ENCODE data around the gene TAC4. TPM values are rescaled to one million over a fixed set of nuclear protein-coding genes. Genes with fewer than 3 reads are reported as not detected.

The TAC4 gene
- total RNA-seq, 1 experiment from 2014 or later: not detected

DNA sequence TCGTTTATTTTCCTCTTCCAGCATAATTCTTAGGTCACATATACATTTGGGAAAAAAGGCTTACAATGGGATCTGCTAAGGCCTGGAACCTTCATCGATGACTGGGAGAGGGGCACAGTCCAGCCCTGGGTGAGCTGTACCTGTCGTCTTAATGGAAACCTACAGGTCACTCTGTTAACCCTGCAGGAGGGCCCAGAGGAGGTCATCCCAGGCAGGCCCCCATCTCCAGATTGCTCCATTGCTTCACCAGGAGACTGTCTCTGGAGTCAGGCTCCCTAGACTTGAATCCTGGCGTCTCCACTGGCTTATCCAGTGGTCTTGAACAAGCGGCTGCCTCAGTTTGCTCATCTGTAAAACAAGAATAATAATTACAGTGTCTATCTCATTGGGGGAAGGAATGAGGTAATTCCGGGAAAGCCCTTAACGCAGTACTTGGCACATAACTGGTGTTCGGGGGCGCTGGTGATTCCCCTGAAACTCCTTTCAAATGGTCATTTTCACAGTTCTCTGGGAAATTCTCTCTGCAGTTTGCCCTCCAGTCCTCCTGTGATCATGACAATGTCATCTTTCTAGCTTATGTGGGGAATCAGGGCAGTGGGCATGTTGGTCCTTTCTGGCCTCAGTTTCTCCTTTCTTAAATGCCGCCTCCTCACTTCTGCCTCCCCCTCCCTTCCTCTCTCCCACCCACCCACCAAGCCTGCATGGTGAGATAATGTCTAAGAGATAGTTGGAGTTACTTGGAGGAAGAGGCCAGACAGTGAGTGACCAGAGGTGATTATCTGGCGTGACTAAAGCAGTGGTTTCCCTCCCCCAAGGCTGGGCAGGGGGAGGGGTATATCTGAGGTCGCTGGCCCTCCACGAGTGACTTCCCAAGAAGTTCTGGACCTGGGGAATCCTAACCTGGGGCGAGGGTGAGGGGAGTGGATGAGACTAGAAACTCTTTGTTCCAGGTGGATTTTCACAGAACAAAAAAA is 31.3 kb upstream of the TAC4 start:
- Mint-ChIP-seq H3K4me3 (ENCODE audit: low read depth, unreplicated experiment) (no peak overlapping the region), H3K4me1 (ENCODE audit: low read depth, unreplicated experiment) (peaks cover 9% of the 10 kb centered on the region), H3K36me3 (ENCODE audit: insufficient read depth, unreplicated experiment) (peaks cover 8% of the 10 kb centered on the region), H3K27me3 (ENCODE audit: unreplicated experiment) (peaks cover 64% of the 10 kb centered on the region), H3K9me3 (ENCODE audit: low read depth, unreplicated experiment) (no peaks in the 10 kb centered on the region), H3K27ac (ENCODE audit: unreplicated experiment) (no peak overlapping the region)
- no TSS peak for BruUV-seq (replicated peaks)
- CTCF ChIA-PET: interaction anchor here (0.6 to 0.7 kb wide), 3 partner anchors 119 to 1486 kb away, joined by 3 to 8 read pairs (median 5); no protein-coding TSS in a partner anchor
- intact Hi-C loops (cut with micrococcal nuclease; ENCODE audit: unreplicated experiment): no loop called here
- DNase-seq: no peak
- TF ChIP-seq, protein P1, sequence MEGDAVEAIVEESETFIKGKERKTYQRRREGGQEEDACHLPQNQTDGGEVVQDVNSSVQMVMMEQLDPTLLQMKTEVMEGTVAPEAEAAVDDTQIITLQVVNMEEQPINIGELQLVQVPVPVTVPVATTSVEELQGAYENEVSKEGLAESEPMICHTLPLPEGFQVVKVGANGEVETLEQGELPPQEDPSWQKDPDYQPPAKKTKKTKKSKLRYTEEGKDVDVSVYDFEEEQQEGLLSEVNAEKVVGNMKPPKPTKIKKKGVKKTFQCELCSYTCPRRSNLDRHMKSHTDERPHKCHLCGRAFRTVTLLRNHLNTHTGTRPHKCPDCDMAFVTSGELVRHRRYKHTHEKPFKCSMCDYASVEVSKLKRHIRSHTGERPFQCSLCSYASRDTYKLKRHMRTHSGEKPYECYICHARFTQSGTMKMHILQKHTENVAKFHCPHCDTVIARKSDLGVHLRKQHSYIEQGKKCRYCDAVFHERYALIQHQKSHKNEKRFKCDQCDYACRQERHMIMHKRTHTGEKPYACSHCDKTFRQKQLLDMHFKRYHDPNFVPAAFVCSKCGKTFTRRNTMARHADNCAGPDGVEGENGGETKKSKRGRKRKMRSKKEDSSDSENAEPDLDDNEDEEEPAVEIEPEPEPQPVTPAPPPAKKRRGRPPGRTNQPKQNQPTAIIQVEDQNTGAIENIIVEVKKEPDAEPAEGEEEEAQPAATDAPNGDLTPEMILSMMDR (IDR thresholded peaks at IDR 0.05; ENCODE audit: unreplicated experiment): no peak

DNA sequence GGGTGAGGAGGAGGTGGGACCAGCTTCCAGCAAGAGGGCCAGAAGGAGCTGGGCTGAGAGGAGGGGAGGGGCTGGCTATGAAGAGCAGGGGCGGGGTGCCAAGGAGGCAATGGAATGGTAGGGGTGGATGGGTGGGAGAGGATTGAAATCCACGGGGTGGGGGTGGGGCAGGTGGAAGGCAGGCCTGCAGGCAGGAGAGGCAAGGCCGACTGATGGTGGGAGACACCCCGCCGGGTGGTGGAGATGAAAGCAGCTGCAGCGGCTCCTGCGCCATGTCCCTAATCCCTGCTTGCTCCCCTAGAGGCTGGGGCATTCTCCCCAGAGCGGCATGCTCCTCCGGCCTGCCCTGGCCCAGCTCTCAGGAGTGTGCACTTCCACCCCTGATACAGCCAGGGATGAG is 27.8 kb upstream of the TAC4 start:
- no peak overlapping the region for H3K4me3 Mint-ChIP-seq (ENCODE audit: low read depth, unreplicated experiment)
- H3K36me3 Mint-ChIP-seq (ENCODE audit: insufficient read depth, unreplicated experiment): peaks cover 6% of the 10 kb centered on the region
- intact Hi-C loops (cut with micrococcal nuclease; ENCODE audit: unreplicated experiment): no loop called here
- DNase-seq: no peak
- CTCF ChIA-PET: interaction anchor here (1.1 to 2.6 kb wide), 2 partner anchors 63 to 122 kb away, joined by 3 to 16 read pairs; no protein-coding TSS in a partner anchor
- H3K9me3 Mint-ChIP-seq (ENCODE audit: low read depth, unreplicated experiment): no peaks in the 10 kb centered on the region
- no peak overlapping the region for H3K27ac Mint-ChIP-seq (ENCODE audit: unreplicated experiment)
- BruUV-seq (replicated peaks): no TSS peak
- peaks cover 46% of the 10 kb centered on the region for H3K27me3 Mint-ChIP-seq (ENCODE audit: unreplicated experiment)
- TF ChIP-seq, protein P1 (IDR thresholded peaks at IDR 0.05; ENCODE audit: unreplicated experiment): no peak
- peaks cover 7% of the 10 kb centered on the region for H3K4me1 Mint-ChIP-seq (ENCODE audit: low read depth, unreplicated experiment)

DNA sequence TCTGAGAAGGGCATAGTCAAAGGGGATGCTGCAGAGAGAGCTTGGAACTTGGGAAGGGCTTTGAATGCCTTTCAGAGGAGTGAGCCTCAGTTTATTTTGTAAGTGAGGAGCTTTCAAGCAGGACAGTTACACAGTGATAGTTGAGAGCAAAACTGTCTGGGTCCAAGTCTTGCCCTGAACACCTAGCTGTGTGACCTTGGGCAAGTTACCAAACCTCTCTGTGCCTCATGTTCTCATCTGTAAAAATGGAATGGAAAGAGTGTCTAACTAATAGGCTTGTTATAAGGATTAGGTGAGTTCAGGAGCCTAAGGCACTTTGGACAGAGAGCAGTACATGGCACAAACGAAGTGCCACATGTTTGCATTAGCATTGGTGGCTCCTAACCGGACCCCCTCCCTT is 27.0 kb upstream of the TAC4 start:
- BruUV-seq (replicated peaks): no TSS peak
- Mint-ChIP-seq H3K27me3 (ENCODE audit: unreplicated experiment) (peaks cover 46% of the 10 kb centered on the region), H3K4me3 (ENCODE audit: low read depth, unreplicated experiment) (no peak overlapping the region), H3K27ac (ENCODE audit: unreplicated experiment) (no peak overlapping the region), H3K36me3 (ENCODE audit: insufficient read depth, unreplicated experiment) (peaks cover 4% of the 10 kb centered on the region), H3K9me3 (ENCODE audit: low read depth, unreplicated experiment) (no peaks in the 10 kb centered on the region), H3K4me1 (ENCODE audit: low read depth, unreplicated experiment) (no peaks in the 10 kb centered on the region)
- CTCF ChIA-PET: interaction anchor here (1.1 kb wide), 1 partner anchor 64 kb away, joined by 3 read pairs; no protein-coding TSS in a partner anchor
- intact Hi-C loops (cut with micrococcal nuclease; ENCODE audit: unreplicated experiment): no loop called here
- no peak for DNase-seq
- TF ChIP-seq, protein P1 (IDR thresholded peaks at IDR 0.05; ENCODE audit: unreplicated experiment): no peak

DNA sequence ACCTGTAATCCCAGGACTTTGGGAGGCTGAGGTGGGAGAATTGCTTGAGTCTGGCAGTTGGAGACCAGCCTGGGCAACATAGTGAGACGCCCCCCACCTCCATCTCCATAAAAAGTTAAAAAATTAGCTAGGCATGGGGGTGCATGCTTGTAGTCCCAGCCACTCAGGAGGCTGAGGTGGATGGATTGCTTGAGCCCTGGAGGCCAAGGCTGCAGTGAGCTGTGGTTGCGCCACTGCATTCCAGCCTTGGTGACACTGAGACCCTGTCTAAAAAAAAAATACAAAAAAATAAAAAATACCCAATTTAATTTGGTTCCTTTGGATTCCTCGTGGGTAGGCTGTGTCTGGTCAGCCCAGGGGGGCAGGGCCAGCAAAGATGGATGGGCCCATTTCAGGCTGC is 26.1 kb upstream of the TAC4 start:
- H3K27ac Mint-ChIP-seq (ENCODE audit: unreplicated experiment): no peak overlapping the region
- H3K36me3 Mint-ChIP-seq (ENCODE audit: insufficient read depth, unreplicated experiment): peaks cover 5% of the 10 kb centered on the region
- H3K27me3 Mint-ChIP-seq (ENCODE audit: unreplicated experiment): peaks cover 46% of the 10 kb centered on the region
- CTCF ChIA-PET: interaction anchor here (0.6 to 0.8 kb wide), 2 partner anchors 127 to 309 kb away, joined by 3 read pairs; no protein-coding TSS in a partner anchor
- no peak overlapping the region for H3K4me3 Mint-ChIP-seq (ENCODE audit: low read depth, unreplicated experiment)
- TF ChIP-seq, protein P1 (IDR thresholded peaks at IDR 0.05; ENCODE audit: unreplicated experiment): no peak
- DNase-seq: no peak
- no peaks in the 10 kb centered on the region for H3K9me3 Mint-ChIP-seq (ENCODE audit: low read depth, unreplicated experiment)
- no peaks in the 10 kb centered on the region for H3K4me1 Mint-ChIP-seq (ENCODE audit: low read depth, unreplicated experiment)
- no TSS peak for BruUV-seq (replicated peaks)
- intact Hi-C loops (cut with micrococcal nuclease; ENCODE audit: unreplicated experiment): no loop called here
